Ishikawa (cell line): ENCODE results near the gene CEP131.

ENCODE experiments used
- EGR1 ChIP-seq: IDR thresholded peaks from 2 replicates; pipeline ENCODE4 v1.6.1; 2012
- TAF1 ChIP-seq: IDR thresholded peaks from 2 replicates; pipeline ENCODE4 v1.6.1; 2012; ENCODE audit warnings: low read depth, mild to moderate bottlenecking

GRCh38 chr17:81213978-81214377 lies 8.8 kb downstream of the CEP131 start:
- TF ChIP-seq EGR1 (no peak), TAF1 (no peak)
